HepG2 (cell line): ENCODE data around the gene SPRYD3. TPM values are rescaled to one million over a fixed set of nuclear protein-coding genes. Genes with fewer than 3 reads are reported as not detected.

Experiments
- BORCS8-MEF2B ChIP-seq: sonication (generic); formaldehyde crosslinking; IDR thresholded peaks from 2 replicates; pipeline ENCODE4 v1.8.0; 2022; ENCODE audit warnings: mild to moderate bottlenecking, missing genetic modification reagents
- CCDC6 ChIP-seq: sonication (generic); formaldehyde crosslinking; IDR thresholded peaks from 2 replicates; pipeline ENCODE4 v1.8.1; 2022; ENCODE audit warnings: mild to moderate bottlenecking, missing genetic modification reagents, moderate library complexity
- GPBP1L1 ChIP-seq: sonication (generic); formaldehyde crosslinking; IDR thresholded peaks from 2 replicates; pipeline ENCODE4 v1.5.0; 2020; ENCODE audit warnings: mild to moderate bottlenecking, missing genetic modification reagents
- HDAC1 ChIP-seq: sonication (generic); formaldehyde crosslinking; IDR thresholded peaks from 2 replicates; pipeline ENCODE4 v1.5.1; 2020; ENCODE audit warnings: mild to moderate bottlenecking, missing genetic modification reagents
- HOXD1 ChIP-seq: sonication (generic); formaldehyde crosslinking; IDR thresholded peaks from 2 replicates; pipeline ENCODE4 v1.5.0; 2020; ENCODE audit warnings: missing genetic modification reagents
- LCORL ChIP-seq, 2 experiments: fragments of 450-650 bp in 1 of 2; sonication (generic) in 1 of 2; formaldehyde crosslinking in 1 of 2; IDR thresholded peaks; 2 replicates each; pipeline versions ENCODE4 v1.5.0 to v1.6.1; 2017 to 2020; ENCODE audit warnings: antibody characterized with exemption in 1 of 2, missing genetic modification reagents in 1 of 2
- MAZ ChIP-seq, 2 experiments: sonication (generic) in 1 of 2; formaldehyde crosslinking in 1 of 2; IDR thresholded peaks; 2 replicates each; pipeline versions ENCODE4 v1.5.0 to v1.6.1; 2012 to 2020; ENCODE audit warnings: low read depth in 2 of 2, mild to moderate bottlenecking in 2 of 2, borderline replicate concordance in 1 of 2, improper control_type of control experiment in 1 of 2, low read length in 1 of 2, missing genetic modification reagents in 1 of 2, moderate library complexity in 1 of 2
- MTA1 ChIP-seq: sonication (generic); formaldehyde crosslinking; IDR thresholded peaks from 2 replicates; pipeline ENCODE4 v1.4.0; 2020; ENCODE audit warnings: missing genetic modification reagents, mild to moderate bottlenecking, borderline replicate concordance
- NFRKB ChIP-seq: fragments of 450-650 bp; IDR thresholded peaks from 2 replicates; pipeline ENCODE4 v1.6.1; 2017
- PHF21A ChIP-seq: sonication (generic); formaldehyde crosslinking; IDR thresholded peaks from 2 replicates; pipeline ENCODE4 v1.5.0; 2020; ENCODE audit warnings: mild to moderate bottlenecking, missing genetic modification reagents
- REPIN1 ChIP-seq: sonication (generic); formaldehyde crosslinking; IDR thresholded peaks from 2 replicates; pipeline ENCODE4 v1.8.0; 2022; ENCODE audit warnings: missing genetic modification reagents, low read depth, mild to moderate bottlenecking, borderline replicate concordance
- SIN3B ChIP-seq: fragments of 150-350 bp; IDR thresholded peaks from 2 replicates; pipeline ENCODE4 v1.6.1; 2014; ENCODE audit warnings: low read length
- SMARCC2 ChIP-seq: fragments of 450-650 bp; IDR thresholded peaks from 2 replicates; pipeline ENCODE4 v1.6.1; 2017; ENCODE audit warnings: antibody characterized with exemption, mild to moderate bottlenecking
- SNRNP70 ChIP-seq: fragments of 200-400 bp; formaldehyde crosslinking; IDR thresholded peaks from 2 replicates; pipeline ENCODE4 v1.6.1; 2017; ENCODE audit warnings: mild to moderate bottlenecking, low read depth, low read length, moderate library complexity
- SSRP1 ChIP-seq: IDR thresholded peaks from 2 replicates; pipeline ENCODE4 v1.6.1; 2016; ENCODE audit warnings: control low read depth
- TBP ChIP-seq: sonication (generic); formaldehyde crosslinking; IDR thresholded peaks from 2 replicates; pipeline ENCODE4 v1.5.0; 2020; ENCODE audit warnings: missing genetic modification reagents
- TBX2 ChIP-seq: sonication (generic); formaldehyde crosslinking; IDR thresholded peaks from 2 replicates; pipeline ENCODE4 v1.5.0; 2020; ENCODE audit warnings: missing genetic modification reagents, mild to moderate bottlenecking, borderline replicate concordance
- TEAD3 ChIP-seq: optimal IDR thresholded peaks from 2 replicates; pipeline ENCODE3; 2016; ENCODE audit warnings: borderline replicate concordance
- YY1 ChIP-seq: IDR thresholded peaks from 2 replicates; pipeline ENCODE4 v1.6.1; 2011; ENCODE audit warnings: low read length, low read depth, moderate library complexity, mild to moderate bottlenecking; ENCODE audit not compliant: insufficient read depth, insufficient replicate concordance
- ZBTB7B ChIP-seq: sonication (generic); formaldehyde crosslinking; IDR thresholded peaks from 2 replicates; pipeline ENCODE4 v1.4.0; 2020; ENCODE audit warnings: missing genetic modification reagents
- ZMYM3 ChIP-seq: sonication (generic); formaldehyde crosslinking; IDR thresholded peaks from 2 replicates; pipeline ENCODE4 v1.5.1; 2020; ENCODE audit warnings: mild to moderate bottlenecking, missing genetic modification reagents
- ZNF788 ChIP-seq: sonication (generic); formaldehyde crosslinking; IDR thresholded peaks from 2 replicates; pipeline ENCODE4 v1.5.0; 2020; ENCODE audit warnings: mild to moderate bottlenecking, missing genetic modification reagents, borderline replicate concordance
- polyA plus RNA-seq, 8 experiments: library from polyadenylated mRNA; depleted of rRNA in 3 of 8; stranded (reverse) in 7 of 8; unstranded in 1 of 8; fragments of >200 nt; fragmentation: Illumina TruSeq in 4 of 8; extraction: Trizol in 4 of 8; gene quantifications; 2 replicates each; pipeline versions ENCODE4 v1.2.1 to v1.2.3, GENCODE V29; 2011 to 2016; ENCODE audit warnings: low read depth in 4 of 8, missing spikeins in 1 of 8, mixed read lengths in 1 of 8; ENCODE audit not compliant: insufficient read depth in 1 of 8
- total RNA-seq, 5 experiments: library from RNA; depleted of rRNA; stranded (reverse); fragments of >200 nt; fragmentation: Illumina TruSeq; extraction: Trizol; gene quantifications; 2 replicates each; pipeline ENCODE4 v1.2.3, GENCODE V29; 2016; ENCODE audit warnings: low read depth in 1 of 5
- TF ChIP-seq, protein P1 (sequence below): fragments of 450-650 bp; IDR thresholded peaks from 2 replicates; pipeline ENCODE4 v1.6.1; 2017; ENCODE audit warnings: mild to moderate bottlenecking
- TF ChIP-seq, protein P2 (sequence below): sonication (generic); formaldehyde crosslinking; IDR thresholded peaks from 2 replicates; pipeline ENCODE4 v1.5.1; 2020; ENCODE audit warnings: missing genetic modification reagents, mild to moderate bottlenecking, borderline replicate concordance

The SPRYD3 gene
- total and polyA plus RNA-seq, 2 of the 13 experiments (the other 11 are each of a cell fraction or from before 2014, with no cell fraction given) = 9.0 to 9.2 TPM

- TF ChIP-seq, protein P1, sequence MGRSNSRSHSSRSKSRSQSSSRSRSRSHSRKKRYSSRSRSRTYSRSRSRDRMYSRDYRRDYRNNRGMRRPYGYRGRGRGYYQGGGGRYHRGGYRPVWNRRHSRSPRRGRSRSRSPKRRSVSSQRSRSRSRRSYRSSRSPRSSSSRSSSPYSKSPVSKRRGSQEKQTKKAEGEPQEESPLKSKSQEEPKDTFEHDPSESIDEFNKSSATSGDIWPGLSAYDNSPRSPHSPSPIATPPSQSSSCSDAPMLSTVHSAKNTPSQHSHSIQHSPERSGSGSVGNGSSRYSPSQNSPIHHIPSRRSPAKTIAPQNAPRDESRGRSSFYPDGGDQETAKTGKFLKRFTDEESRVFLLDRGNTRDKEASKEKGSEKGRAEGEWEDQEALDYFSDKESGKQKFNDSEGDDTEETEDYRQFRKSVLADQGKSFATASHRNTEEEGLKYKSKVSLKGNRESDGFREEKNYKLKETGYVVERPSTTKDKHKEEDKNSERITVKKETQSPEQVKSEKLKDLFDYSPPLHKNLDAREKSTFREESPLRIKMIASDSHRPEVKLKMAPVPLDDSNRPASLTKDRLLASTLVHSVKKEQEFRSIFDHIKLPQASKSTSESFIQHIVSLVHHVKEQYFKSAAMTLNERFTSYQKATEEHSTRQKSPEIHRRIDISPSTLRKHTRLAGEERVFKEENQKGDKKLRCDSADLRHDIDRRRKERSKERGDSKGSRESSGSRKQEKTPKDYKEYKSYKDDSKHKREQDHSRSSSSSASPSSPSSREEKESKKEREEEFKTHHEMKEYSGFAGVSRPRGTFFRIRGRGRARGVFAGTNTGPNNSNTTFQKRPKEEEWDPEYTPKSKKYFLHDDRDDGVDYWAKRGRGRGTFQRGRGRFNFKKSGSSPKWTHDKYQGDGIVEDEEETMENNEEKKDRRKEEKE = no peak
- TF ChIP-seq MAZ (IDR thresholded peaks at IDR 0.05; ENCODE audit: borderline replicate concordance, low read depth, low read length) (no peak), MAZ (CRISPR knock-in tag; IDR thresholded peaks at IDR 0.05; ENCODE audit: low read depth) (no peak), SSRP1 (no peak), LCORL (IDR thresholded peaks at IDR 0.05) (no peak), LCORL (CRISPR knock-in tag; IDR thresholded peaks at IDR 0.05) (peak; percentile 39; the same call in 1 of the 2 replicates), TEAD3 (no peak), ZNF788 (CRISPR knock-in tag) (peak; percentile 48; the same call in 1 of the 2 replicates), REPIN1 (CRISPR knock-in tag) (no peak), TBX2 (CRISPR knock-in tag) (no peak; the same call in 1 of the 2 replicates), MTA1 (CRISPR knock-in tag) (no peak), CCDC6 (CRISPR knock-in tag) (no peak), HOXD1 (CRISPR knock-in tag) (no peak; the same call in 1 of the 2 replicates), PHF21A (CRISPR knock-in tag) (peak; percentile 60; the same call in 1 of the 2 replicates), TBP (no peak), ZBTB7B (CRISPR knock-in tag) (no peak), ZMYM3 (CRISPR knock-in tag) (no peak), YY1 (no peak), SMARCC2 (no peak), HDAC1 (CRISPR knock-in tag) (0 out of 2 replicates have a peak, but pooled peaks have one; percentile 10), NFRKB (no peak), SNRNP70 (no peak), GPBP1L1 (CRISPR knock-in tag) (no peak), SIN3B (no peak), BORCS8-MEF2B (CRISPR knock-in tag) (0 out of 2 replicates have a peak, but pooled peaks have one; percentile 2)
- TF ChIP-seq, protein P2, sequence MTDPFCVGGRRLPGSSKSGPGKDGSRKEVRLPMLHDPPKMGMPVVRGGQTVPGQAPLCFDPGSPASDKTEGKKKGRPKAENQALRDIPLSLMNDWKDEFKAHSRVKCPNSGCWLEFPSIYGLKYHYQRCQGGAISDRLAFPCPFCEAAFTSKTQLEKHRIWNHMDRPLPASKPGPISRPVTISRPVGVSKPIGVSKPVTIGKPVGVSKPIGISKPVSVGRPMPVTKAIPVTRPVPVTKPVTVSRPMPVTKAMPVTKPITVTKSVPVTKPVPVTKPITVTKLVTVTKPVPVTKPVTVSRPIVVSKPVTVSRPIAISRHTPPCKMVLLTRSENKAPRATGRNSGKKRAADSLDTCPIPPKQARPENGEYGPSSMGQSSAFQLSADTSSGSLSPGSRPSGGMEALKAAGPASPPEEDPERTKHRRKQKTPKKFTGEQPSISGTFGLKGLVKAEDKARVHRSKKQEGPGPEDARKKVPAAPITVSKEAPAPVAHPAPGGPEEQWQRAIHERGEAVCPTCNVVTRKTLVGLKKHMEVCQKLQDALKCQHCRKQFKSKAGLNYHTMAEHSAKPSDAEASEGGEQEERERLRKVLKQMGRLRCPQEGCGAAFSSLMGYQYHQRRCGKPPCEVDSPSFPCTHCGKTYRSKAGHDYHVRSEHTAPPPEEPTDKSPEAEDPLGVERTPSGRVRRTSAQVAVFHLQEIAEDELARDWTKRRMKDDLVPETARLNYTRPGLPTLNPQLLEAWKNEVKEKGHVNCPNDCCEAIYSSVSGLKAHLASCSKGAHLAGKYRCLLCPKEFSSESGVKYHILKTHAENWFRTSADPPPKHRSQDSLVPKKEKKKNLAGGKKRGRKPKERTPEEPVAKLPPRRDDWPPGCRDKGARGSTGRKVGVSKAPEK (CRISPR knock-in tag) = no peak
These were observed 30.3 kb downstream of the SPRYD3 start (continued) for GRCh38 chr12:53048780-53049401.
